Anterior cingulate cortex (tissue), 58 donors: ENCODE measurements around the gene MAP3K5.
A peak's percentile ranks its signal among the peaks of the same experiment; 100 is the strongest.
"Not testable (repeated sequence)": the region's sequence is repeated elsewhere in the genome, so short reads cannot be mapped to it uniquely, and the experiment has no call there.

Source experiments
- DNase-seq, 58 donors: peaks; one replicate each; lab custom pipeline; 2025; lab: John Stamatoyannopoulos, UW

MAP3K5 gene

GRCh38 chr6:136729832-136730231, 62.4 kb downstream of the MAP3K5 start:
- DNase-seq = no peak

- DNase-seq = no peak
Measured at GRCh38 chr6:136728976-136729515, 63.2 kb downstream of the MAP3K5 start.

GRCh38 chr6:136728033-136728939, 64.0 kb downstream of the MAP3K5 start:
- DNase-seq = no peak

- no peak for DNase-seq
Measured at GRCh38 chr6:136726837-136727557, 65.3 kb downstream of the MAP3K5 start.

- no peak for DNase-seq
Measured at GRCh38 chr6:136725124-136725523, 67.2 kb downstream of the MAP3K5 start.

- DNase-seq = peak in 14 of 58 donors; percentile 1 to 48 (median 17)
Measured at GRCh38 chr6:136723780-136724179, 68.5 kb downstream of the MAP3K5 start.

GRCh38 chr6:136721467-136721866, 70.8 kb downstream of the MAP3K5 start:
- DNase-seq = no peak

GRCh38 chr6:136720045-136720770, 72.1 kb downstream of the MAP3K5 start:
- DNase-seq = peak in 1 of 58 donors; percentile 49

GRCh38 chr6:136719280-136720044, 72.8 kb downstream of the MAP3K5 start:
- DNase-seq = peak in 12 of 58 donors; percentile 14 to 72 (median 28)

- DNase-seq = no peak
Measured at GRCh38 chr6:136718476-136718875, 73.8 kb downstream of the MAP3K5 start.

- DNase-seq = peak in 1 of 58 donors; percentile 34
Measured at GRCh38 chr6:136717716-136717990, 74.6 kb downstream of the MAP3K5 start.

- no peak for DNase-seq
Measured at GRCh38 chr6:136716917-136717715, 75.2 kb downstream of the MAP3K5 start.

GRCh38 chr6:136712642-136713041, 79.6 kb downstream of the MAP3K5 start:
- not testable (repeated sequence) for DNase-seq

- DNase-seq = no peak
Measured at GRCh38 chr6:136711644-136712043, 80.6 kb downstream of the MAP3K5 start.

GRCh38 chr6:136710877-136711552, 81.3 kb downstream of the MAP3K5 start:
- no peak for DNase-seq

GRCh38 chr6:136709429-136709828, 82.8 kb downstream of the MAP3K5 start:
- DNase-seq = no peak

GRCh38 chr6:136706430-136706829, 85.8 kb downstream of the MAP3K5 start:
- DNase-seq = peak in 27 of 58 donors; percentile 2 to 64 (median 23)

- DNase-seq = no peak
Measured at GRCh38 chr6:136703331-136703865, 88.9 kb downstream of the MAP3K5 start.
